Activated CD4-positive, alpha-beta memory T cell treated with anti-CD3 and anti-CD28 coated beads for 36 hours (primary cell): ENCODE results near the gene DHRS9. TPM values are rescaled to one million over a fixed set of nuclear protein-coding genes. Genes with fewer than 3 reads are reported as not detected.
A peak's percentile ranks its signal among the peaks of the same experiment; 100 is the strongest.

Experiments
- CTCF ChIA-PET: fragments of 350-600 bp; sonication (Branson Sonifier 250); formaldehyde crosslinking; loops from one replicate; lab custom pipeline; 2021; ENCODE audit warnings: antibody characterized with exemption, inconsistent platforms; lab: Charles Lee
- POLR2A ChIA-PET: fragments of 350-600 bp; sonication (Branson Sonifier 250); formaldehyde crosslinking; loops from one replicate; lab custom pipeline; 2021; ENCODE audit warnings: antibody characterized with exemption; lab: Charles Lee
- DNase-seq: peaks from one replicate; pipeline ENCODE4 v3.0.0-alpha.2; 2020
- H3K27ac Mint-ChIP-seq: one replicate; pipeline ENCODE4 v1.8.0; 2021; ENCODE audit warnings: mixed read lengths
- H3K27me3 Mint-ChIP-seq: one replicate; pipeline ENCODE4 v1.8.0; 2021; ENCODE audit warnings: mixed read lengths
- H3K36me3 Mint-ChIP-seq: one replicate; pipeline ENCODE4 v1.8.0; 2021; ENCODE audit warnings: mixed read lengths
- H3K4me1 Mint-ChIP-seq: one replicate; pipeline ENCODE4 v1.8.0; 2021; ENCODE audit warnings: low read depth, mixed read lengths
- H3K4me3 Mint-ChIP-seq: one replicate; pipeline ENCODE4 v1.8.0; 2021; ENCODE audit warnings: mild to moderate bottlenecking, mixed read lengths
- H3K9me3 Mint-ChIP-seq: one replicate; pipeline ENCODE4 v1.8.0; 2021; ENCODE audit warnings: mixed read lengths
- intact Hi-C: fragments of 100-400 bp; cut with micrococcal nuclease; formaldehyde crosslinking; loops from one replicate; pipeline ENCODE4 v1.15.1; 2023
- total RNA-seq, 2 experiments: library from RNA; stranded (reverse); gene quantifications; one replicate each; pipeline ENCODE4 v1.2.3, GENCODE V29; 2021

Gene DHRS9
- total RNA-seq, 2 experiments from 2014 or later = 4.9 to 5.4 TPM

DNA sequence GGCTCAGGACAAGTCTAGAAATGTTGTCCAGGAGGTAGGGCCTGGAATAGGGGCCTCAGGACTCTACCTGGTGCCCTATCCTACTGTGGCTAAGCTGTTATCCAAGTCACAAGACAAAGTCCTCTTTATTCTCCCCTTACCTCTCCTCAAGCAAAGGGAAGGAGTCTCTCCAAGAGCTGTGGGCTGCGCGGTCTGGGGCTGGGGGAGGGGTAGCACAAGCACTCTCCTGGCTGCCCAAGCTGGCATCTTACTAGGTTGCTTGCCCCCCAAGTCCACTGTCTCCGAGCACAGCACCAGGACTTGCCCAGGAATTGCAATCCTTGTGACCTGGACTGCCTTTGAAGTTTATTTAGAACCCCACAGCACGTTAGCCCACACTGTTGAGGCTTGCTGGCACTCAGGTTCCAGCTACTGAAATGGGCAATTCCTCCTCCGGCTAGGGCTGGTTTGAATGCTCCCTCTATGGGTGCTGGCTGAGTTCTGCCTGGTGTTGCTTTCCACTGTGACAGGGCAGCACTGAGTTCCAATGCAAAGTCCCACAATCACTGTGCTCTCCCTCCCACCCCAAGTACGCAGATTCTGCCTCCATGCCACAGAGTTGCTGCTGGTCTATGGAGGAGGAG, 18.5 kb downstream of the DHRS9 start:
- intact Hi-C loops = no loop called here
- Mint-ChIP-seq H3K36me3 (peaks cover 11% of the 10 kb centered on the region), H3K27ac (no peak overlapping the region), H3K4me3 (no peak overlapping the region), H3K9me3 (no peaks in the 10 kb centered on the region), H3K4me1 (peaks cover 4% of the 10 kb centered on the region), H3K27me3 (peaks cover 3% of the 10 kb centered on the region)
- ChIA-PET CTCF (no interaction called here), POLR2A (no interaction called here)
- DNase-seq = no peak

DNA sequence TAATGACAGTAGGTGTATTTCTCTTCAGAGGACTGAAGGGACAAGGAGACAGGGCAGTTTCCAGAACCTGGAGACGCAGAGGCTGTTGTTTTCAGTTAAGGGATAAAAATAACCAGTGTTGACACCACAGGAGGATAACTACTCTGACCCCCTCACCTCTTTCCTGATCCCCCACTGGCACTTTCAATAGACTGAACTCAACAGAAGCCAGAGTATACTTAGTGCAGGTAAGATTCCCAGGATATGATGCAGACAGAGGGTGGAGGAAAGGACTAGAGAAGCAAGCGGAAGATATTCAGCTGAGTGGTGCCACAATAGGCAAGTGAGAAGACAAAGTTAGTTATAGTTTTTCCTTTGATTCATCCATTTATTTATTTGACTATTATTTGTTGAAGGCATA, 19.8 kb downstream of the DHRS9 start:
- ChIA-PET CTCF (interaction anchor here (0.7 kb wide), 1 partner anchor 21 kb away, joined by 3 read pairs; no protein-coding TSS in a partner anchor), POLR2A (no interaction called here)
- intact Hi-C loops = no loop called here
- no peak for DNase-seq
- Mint-ChIP-seq H3K4me1 (peaks cover 3% of the 10 kb centered on the region), H3K9me3 (no peaks in the 10 kb centered on the region), H3K27ac (no peak overlapping the region), H3K36me3 (peaks cover 11% of the 10 kb centered on the region), H3K4me3 (no peak overlapping the region), H3K27me3 (peaks cover 3% of the 10 kb centered on the region)

DNA sequence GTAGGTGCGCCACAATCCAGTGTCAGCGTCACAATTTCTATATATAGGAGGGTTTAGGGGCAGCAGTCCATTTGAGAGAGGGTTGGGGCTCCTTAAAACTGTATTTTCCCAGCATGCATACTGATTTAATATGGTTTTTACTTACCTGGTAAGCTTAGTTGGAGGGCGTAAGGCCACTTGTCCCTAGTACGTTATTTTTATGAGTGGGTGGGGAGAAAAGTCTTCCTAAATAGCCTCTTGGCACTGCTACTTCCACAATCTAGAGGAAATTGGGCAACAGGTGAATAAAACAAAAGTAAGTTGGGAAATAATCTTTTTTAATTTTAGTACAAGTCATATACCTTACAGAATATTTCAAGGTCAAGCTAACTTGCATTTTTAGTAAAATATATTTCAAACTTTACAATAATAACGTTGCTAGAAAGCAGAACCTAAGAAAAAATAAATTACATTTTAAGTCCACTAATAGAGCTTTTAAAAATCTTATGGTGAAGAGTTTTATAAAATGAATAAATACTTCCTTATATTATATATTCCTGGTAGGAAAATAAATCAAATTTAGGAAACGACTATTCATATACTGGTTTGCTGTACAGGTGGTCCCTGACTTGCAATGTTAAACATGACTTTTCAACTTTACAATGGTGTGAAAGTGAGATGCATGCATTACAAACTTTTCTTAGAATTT, 20.9 kb downstream of the DHRS9 start:
- intact Hi-C loops = no loop called here
- ChIA-PET POLR2A (no interaction called here), CTCF (no interaction called here)
- H3K4me3 Mint-ChIP-seq = no peak overlapping the region
- peaks cover 6% of the 10 kb centered on the region for H3K4me1 Mint-ChIP-seq
- peaks cover 3% of the 10 kb centered on the region for H3K27me3 Mint-ChIP-seq
- H3K36me3 Mint-ChIP-seq = peaks cover 6% of the 10 kb centered on the region
- no peak overlapping the region for H3K27ac Mint-ChIP-seq
- H3K9me3 Mint-ChIP-seq = no peaks in the 10 kb centered on the region
- no peak for DNase-seq

DNA sequence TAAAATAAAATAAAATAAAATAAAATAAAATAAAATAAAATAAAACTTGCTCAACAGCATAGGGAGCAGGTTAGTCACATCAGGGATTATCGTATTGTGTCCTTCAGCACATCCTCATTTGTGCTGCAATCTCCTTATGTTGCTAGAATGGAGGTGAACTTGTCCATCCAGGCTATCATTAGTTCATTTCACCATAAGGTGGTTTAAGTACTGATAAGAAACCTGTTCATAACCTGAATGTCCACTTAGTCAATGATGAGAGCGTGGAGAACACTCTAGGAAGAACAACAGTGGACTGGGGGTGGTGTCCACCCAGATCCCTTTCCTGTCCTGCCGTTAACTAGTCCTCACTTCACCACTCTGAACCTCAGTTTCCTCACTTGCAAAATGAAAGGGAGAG, 21.9 kb downstream of the DHRS9 start:
- CTCF ChIA-PET = interaction anchor here (0.6 kb wide), 1 partner anchor 46 kb away, joined by 3 read pairs; no protein-coding TSS in a partner anchor
- Mint-ChIP-seq H3K4me1 (peaks cover 16% of the 10 kb centered on the region), H3K36me3 (peaks cover 2% of the 10 kb centered on the region), H3K4me3 (no peak overlapping the region), H3K9me3 (no peaks in the 10 kb centered on the region), H3K27me3 (peaks cover 2% of the 10 kb centered on the region), H3K27ac (no peak overlapping the region)
- DNase-seq = no peak
- POLR2A ChIA-PET = no interaction called here
- intact Hi-C loops = no loop called here

DNA sequence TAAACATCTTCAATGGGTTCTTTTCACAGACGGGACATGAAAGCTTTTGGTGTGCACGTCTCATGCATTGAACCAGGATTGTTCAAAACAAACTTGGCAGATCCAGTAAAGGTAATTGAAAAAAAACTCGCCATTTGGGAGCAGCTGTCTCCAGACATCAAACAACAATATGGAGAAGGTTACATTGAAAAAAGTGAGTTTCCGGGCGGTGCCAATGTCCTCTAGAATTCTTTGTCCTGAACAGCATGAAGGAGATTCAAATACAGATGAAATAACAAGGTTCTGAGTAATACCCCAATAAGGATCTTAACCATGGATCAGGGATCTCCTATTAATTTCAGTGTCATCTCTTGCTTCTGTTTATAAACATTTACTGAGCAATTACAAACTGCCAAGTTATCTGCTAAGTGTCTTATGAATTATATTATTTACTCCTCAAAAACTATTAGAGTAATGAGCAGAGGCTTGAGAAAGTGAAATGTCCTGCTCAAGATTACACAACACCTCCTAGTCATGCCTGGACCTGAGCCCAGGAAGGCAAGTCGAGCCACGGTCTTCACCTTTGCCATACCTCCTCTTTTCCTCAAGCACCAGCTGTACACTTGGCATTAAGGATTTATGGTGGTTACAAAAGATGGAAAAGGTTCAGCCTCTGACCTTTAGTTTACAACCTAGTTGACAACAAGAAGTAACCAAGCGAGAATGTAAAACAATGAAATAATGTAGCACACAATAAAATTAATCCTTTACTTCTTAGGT, 22.6 kb downstream of the DHRS9 start:
- Mint-ChIP-seq H3K27me3 (no peaks in the 10 kb centered on the region), H3K9me3 (no peaks in the 10 kb centered on the region), H3K4me3 (no peak overlapping the region), H3K36me3 (no peaks in the 10 kb centered on the region), H3K27ac (no peak overlapping the region), H3K4me1 (peaks cover 18% of the 10 kb centered on the region)
- intact Hi-C loops = no loop called here
- CTCF ChIA-PET = interaction anchor here (0.6 kb wide), 1 partner anchor 46 kb away, joined by 3 read pairs; no protein-coding TSS in a partner anchor
- POLR2A ChIA-PET = no interaction called here
- no peak for DNase-seq

DNA sequence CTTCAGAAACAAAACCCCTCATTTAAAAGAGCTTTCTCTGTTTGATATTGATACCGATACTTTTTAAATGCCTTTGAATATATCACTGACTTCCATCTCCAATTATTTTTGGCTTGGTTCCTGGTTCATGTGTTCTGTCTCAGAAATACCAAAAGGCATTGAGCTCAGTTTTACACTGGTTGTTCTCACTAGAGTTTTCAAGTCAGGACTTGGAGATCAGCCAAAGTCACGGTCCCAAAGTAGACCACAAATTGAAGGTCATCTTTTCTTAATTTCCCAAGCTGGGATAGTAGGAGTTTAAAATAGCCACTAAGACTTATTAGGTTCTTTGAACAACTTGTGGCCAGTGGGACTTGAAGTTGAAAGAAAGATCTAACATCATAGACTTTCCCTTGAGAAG, 24.2 kb downstream of the DHRS9 start:
- no peaks in the 10 kb centered on the region for H3K9me3 Mint-ChIP-seq
- no peak overlapping the region for H3K4me3 Mint-ChIP-seq
- peaks cover 18% of the 10 kb centered on the region for H3K4me1 Mint-ChIP-seq
- H3K27me3 Mint-ChIP-seq = no peaks in the 10 kb centered on the region
- intact Hi-C loops = no loop called here
- POLR2A ChIA-PET = no interaction called here
- no peak for DNase-seq
- H3K27ac Mint-ChIP-seq = no peak overlapping the region
- CTCF ChIA-PET = interaction anchor here (1.0 to 2.1 kb wide), 2 partner anchors 16 to 49 kb away, joined by 4 to 13 read pairs; no protein-coding TSS in a partner anchor
- H3K36me3 Mint-ChIP-seq = no peaks in the 10 kb centered on the region

DNA sequence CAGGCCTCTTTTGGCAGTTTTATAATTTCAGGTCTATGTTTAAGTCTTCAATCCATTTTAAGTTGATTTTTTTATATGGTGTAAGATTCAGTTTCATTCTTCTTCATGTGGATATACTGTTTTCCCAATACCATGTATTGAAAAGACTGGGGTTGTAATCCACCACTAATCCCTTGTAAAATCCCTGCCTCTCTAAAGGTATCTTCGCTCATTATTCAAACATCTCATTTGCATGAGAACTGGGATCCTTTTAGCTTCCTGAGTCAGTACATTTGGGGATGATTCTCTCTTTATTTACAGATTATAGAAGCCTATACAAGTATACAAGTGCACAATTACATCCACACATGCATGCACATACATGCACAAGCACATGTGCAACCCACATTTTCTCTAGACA, 25.3 kb downstream of the DHRS9 start:
- Mint-ChIP-seq H3K4me3 (no peak overlapping the region), H3K4me1 (peaks cover 18% of the 10 kb centered on the region), H3K27ac (no peak overlapping the region), H3K36me3 (no peaks in the 10 kb centered on the region), H3K9me3 (no peaks in the 10 kb centered on the region), H3K27me3 (no peaks in the 10 kb centered on the region)
- intact Hi-C loops = no loop called here
- CTCF ChIA-PET = interaction anchor here (2.1 to 2.4 kb wide), 3 partner anchors 15 to 132 kb away, joined by 6 to 13 read pairs (median 8); no protein-coding TSS in a partner anchor
- DNase-seq = no peak
- POLR2A ChIA-PET = no interaction called here

DNA sequence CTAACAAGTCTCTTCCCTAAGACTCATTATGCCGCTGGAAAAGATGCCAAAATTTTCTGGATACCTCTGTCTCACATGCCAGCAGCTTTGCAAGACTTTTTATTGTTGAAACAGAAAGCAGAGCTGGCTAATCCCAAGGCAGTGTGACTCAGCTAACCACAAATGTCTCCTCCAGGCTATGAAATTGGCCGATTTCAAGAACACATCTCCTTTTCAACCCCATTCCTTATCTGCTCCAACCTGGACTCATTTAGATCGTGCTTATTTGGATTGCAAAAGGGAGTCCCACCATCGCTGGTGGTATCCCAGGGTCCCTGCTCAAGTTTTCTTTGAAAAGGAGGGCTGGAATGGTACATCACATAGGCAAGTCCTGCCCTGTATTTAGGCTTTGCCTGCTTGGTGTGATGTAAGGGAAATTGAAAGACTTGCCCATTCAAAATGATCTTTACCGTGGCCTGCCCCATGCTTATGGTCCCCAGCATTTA, 26.3 kb downstream of the DHRS9 start:
- Mint-ChIP-seq H3K36me3 (no peaks in the 10 kb centered on the region), H3K4me1 (peaks cover 18% of the 10 kb centered on the region), H3K27ac (no peak overlapping the region), H3K27me3 (no peaks in the 10 kb centered on the region), H3K4me3 (no peak overlapping the region), H3K9me3 (no peaks in the 10 kb centered on the region)
- DNase-seq = peak; percentile 31
- intact Hi-C loops = no loop called here
- ChIA-PET POLR2A (no interaction called here), CTCF (interaction anchor here (0.6 to 2.4 kb wide), 7 partner anchors 14 to 301 kb away, joined by 3 to 18 read pairs (median 5); no protein-coding TSS in a partner anchor)

DNA sequence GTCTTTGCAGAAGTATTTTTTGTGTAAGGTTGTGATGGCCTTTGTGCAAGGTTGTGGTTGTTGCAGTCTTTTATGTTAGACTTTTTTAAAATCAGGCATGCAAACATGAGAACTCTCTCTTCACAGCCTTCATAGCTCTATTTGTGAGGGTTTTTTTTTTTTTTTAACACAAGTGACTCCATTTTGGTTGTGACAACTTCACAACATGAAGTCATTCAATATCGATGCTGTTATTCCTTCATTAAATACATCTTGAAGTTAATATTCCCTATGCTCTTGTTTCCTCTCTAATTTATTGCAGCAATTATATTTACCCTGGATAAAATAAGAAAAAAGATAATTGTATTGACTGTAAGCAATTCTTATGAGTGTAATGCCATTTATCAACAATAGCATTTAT, 35.5 kb downstream of the DHRS9 start:
- intact Hi-C loops = loop anchor here (10.0 kb wide), 2 partner anchors 370 to 610 kb away; partner anchors contain the start of gene BBS5
- Mint-ChIP-seq H3K36me3 (no peaks in the 10 kb centered on the region), H3K27ac (no peak overlapping the region), H3K27me3 (no peaks in the 10 kb centered on the region), H3K9me3 (no peaks in the 10 kb centered on the region), H3K4me1 (peaks cover 50% of the 10 kb centered on the region), H3K4me3 (no peak overlapping the region)
- POLR2A ChIA-PET = no interaction called here
- CTCF ChIA-PET = interaction anchor here (1.1 kb wide), 1 partner anchor 37 kb away, joined by 4 read pairs; no protein-coding TSS in a partner anchor
- DNase-seq = no peak

DNA sequence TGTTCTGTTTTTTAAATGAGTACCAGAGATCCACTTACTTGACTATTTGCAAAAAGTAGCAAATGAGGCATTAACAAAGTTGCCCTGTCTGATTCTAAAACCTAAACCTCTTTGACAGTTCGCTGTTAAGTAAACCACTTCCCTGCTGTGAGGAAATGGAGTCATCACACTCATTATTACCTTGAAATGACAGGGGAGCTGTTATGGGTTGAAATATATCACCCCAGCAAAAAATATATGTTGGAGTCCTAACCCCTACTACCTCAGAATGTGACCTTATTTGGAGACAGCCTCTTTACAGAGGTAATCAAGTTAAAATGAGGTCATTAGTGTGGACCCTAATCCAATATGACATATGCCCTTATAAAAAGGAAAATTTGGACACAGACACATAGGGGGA, 36.1 kb downstream of the DHRS9 start:
- DNase-seq = no peak
- Mint-ChIP-seq H3K4me1 (peaks cover 51% of the 10 kb centered on the region), H3K4me3 (no peak overlapping the region), H3K27me3 (no peaks in the 10 kb centered on the region), H3K9me3 (no peaks in the 10 kb centered on the region), H3K36me3 (no peaks in the 10 kb centered on the region), H3K27ac (peak overlapping the region; percentile 9)
- POLR2A ChIA-PET = no interaction called here
- CTCF ChIA-PET = interaction anchor here (1.4 to 6.7 kb wide), 2 partner anchors 26 to 143 kb away, joined by 4 to 155 read pairs; no protein-coding TSS in a partner anchor
- intact Hi-C loops = loop anchor here (10.0 kb wide), 2 partner anchors 369 to 611 kb away; partner anchors contain the start of gene BBS5

DNA sequence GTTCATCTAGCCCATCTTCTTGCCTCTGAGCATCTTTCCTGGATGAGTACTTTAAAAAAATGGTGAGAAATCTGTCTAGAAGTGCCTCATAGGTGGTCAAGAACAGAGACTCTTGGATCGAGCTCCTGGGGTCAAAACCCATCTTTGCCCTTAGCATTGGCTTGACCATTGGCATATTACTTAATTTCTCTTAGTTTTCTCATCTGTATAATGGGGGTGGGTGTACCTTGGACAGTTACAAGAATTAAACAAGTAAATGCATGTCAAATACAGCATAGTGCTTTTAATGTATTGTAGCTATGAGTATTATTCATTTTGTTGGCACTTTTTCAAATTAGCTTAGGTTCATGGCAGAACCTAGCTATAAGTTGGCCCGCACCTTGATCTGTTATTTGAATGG, 36.8 kb downstream of the DHRS9 start:
- Mint-ChIP-seq H3K36me3 (no peaks in the 10 kb centered on the region), H3K27ac (peak overlapping the region; percentile 15), H3K27me3 (no peaks in the 10 kb centered on the region), H3K9me3 (no peaks in the 10 kb centered on the region), H3K4me3 (no peak overlapping the region), H3K4me1 (peaks cover 51% of the 10 kb centered on the region)
- DNase-seq = no peak
- POLR2A ChIA-PET = no interaction called here
- intact Hi-C loops = loop anchor here (10.0 kb wide), 2 partner anchors 369 to 611 kb away; partner anchors contain the start of gene BBS5
- CTCF ChIA-PET = interaction anchor here (0.6 to 6.7 kb wide), 4 partner anchors 25 to 925 kb away, joined by 3 to 155 read pairs (median 4); no protein-coding TSS in a partner anchor
